Neural cell (in vitro differentiated cells): ENCODE measurements around the gene OTUD7B.

Experiments
- CTCF ChIP-seq: fragments of 450-650 bp; IDR thresholded peaks from 2 replicates; pipeline ENCODE4 v1.5.1; 2014; ENCODE audit warnings: antibody characterized with exemption, mild to moderate bottlenecking, moderate library complexity; ENCODE audit not compliant: poor library complexity, severe bottlenecking
- TAF1 ChIP-seq: IDR thresholded peaks from 2 replicates; pipeline ENCODE4 v1.6.1; 2012; ENCODE audit warnings: low read depth

- TF ChIP-seq TAF1 (no peak), CTCF (peak; percentile 15)
Observed at GRCh38 chr1:149899460-149900284, 110.9 kb downstream of the OTUD7B start, which contains the start of gene BOLA1.
